DLD1 (cell line): ENCODE data around the gene PAFAH1B1.
"Not testable (repeated sequence)": the region's sequence is repeated elsewhere in the genome, so short reads cannot be mapped to it uniquely, and the experiment has no call there.

Experiments used
- in situ Hi-C: cut with HindIII; loops from 2 replicates; pipeline ENCODE4 v1.10.0; 2017; ENCODE audit warnings: low sequenced_read_pairs

The PAFAH1B1 gene

GRCh38 chr17:2687074-2687418 lies 93.6 kb downstream of the PAFAH1B1 start:
- in situ Hi-C loops = no loop called here

GRCh38 chr17:2688351-2689342 lies 95.2 kb downstream of the PAFAH1B1 start:
- in situ Hi-C loops = no loop called here

GRCh38 chr17:2689411-2690164 lies 96.1 kb downstream of the PAFAH1B1 start:
- in situ Hi-C loops = no loop called here

- in situ Hi-C loops = no loop called here
These were observed 97.0 kb downstream of the PAFAH1B1 start for GRCh38 chr17:2690165-2691068.

GRCh38 chr17:2691069-2691871 lies 97.8 kb downstream of the PAFAH1B1 start:
- in situ Hi-C loops = no loop called here

- in situ Hi-C loops = no loop called here
These were observed 98.7 kb downstream of the PAFAH1B1 start for GRCh38 chr17:2691965-2692780.

GRCh38 chr17:2692781-2693135 lies 99.3 kb downstream of the PAFAH1B1 start:
- in situ Hi-C loops = no loop called here

GRCh38 chr17:2693561-2694380 lies 100.3 kb downstream of the PAFAH1B1 start:
- in situ Hi-C loops = no loop called here

- in situ Hi-C loops = no loop called here
These were observed 101.2 kb downstream of the PAFAH1B1 start for GRCh38 chr17:2694381-2695242.

GRCh38 chr17:2695243-2695960 lies 101.9 kb downstream of the PAFAH1B1 start:
- in situ Hi-C loops = no loop called here

GRCh38 chr17:2695961-2696760 lies 102.7 kb downstream of the PAFAH1B1 start:
- in situ Hi-C loops = no loop called here

GRCh38 chr17:2697611-2698162 lies 104.2 kb downstream of the PAFAH1B1 start:
- in situ Hi-C loops = no loop called here

- in situ Hi-C loops = not testable (repeated sequence)
These were observed 105.9 kb downstream of the PAFAH1B1 start for GRCh38 chr17:2699216-2699805.

- in situ Hi-C loops = no loop called here
These were observed 106.6 kb downstream of the PAFAH1B1 start for GRCh38 chr17:2700030-2700490.

- in situ Hi-C loops = no loop called here
These were observed 107.2 kb downstream of the PAFAH1B1 start for GRCh38 chr17:2700491-2701141.
